NCI-H2227 (cell line): ENCODE measurements around the gene ABHD2.
A peak's percentile ranks its signal among the peaks of the same experiment; 100 is the strongest.

Experiments
- DNase-seq: peaks from one replicate; lab custom pipeline; 2025; ENCODE audit not compliant: unreplicated experiment; lab: John Stamatoyannopoulos, UW

Gene ABHD2

GRCh38 chr15:89161666-89162065 is 73.4 kb downstream of the ABHD2 start:
- DNase-seq: no peak

GRCh38 chr15:89163271-89164055 is 75.2 kb downstream of the ABHD2 start:
- DNase-seq: no peak

- no peak for DNase-seq
Observed at GRCh38 chr15:89164712-89165211, 76.5 kb downstream of the ABHD2 start.

GRCh38 chr15:89165677-89166076 is 77.4 kb downstream of the ABHD2 start:
- DNase-seq: no peak

GRCh38 chr15:89167267-89168176 is 79.3 kb downstream of the ABHD2 start:
- DNase-seq: no peak

- DNase-seq: no peak
Observed at GRCh38 chr15:89168316-89168833, 80.1 kb downstream of the ABHD2 start.

GRCh38 chr15:89170364-89170763 is 82.1 kb downstream of the ABHD2 start:
- DNase-seq: no peak

GRCh38 chr15:89171136-89172072 is 83.1 kb downstream of the ABHD2 start:
- peak; percentile 32 for DNase-seq

GRCh38 chr15:89172921-89173320 is 84.7 kb downstream of the ABHD2 start:
- DNase-seq: no peak

GRCh38 chr15:89174476-89174875 is 86.2 kb downstream of the ABHD2 start:
- DNase-seq: no peak

GRCh38 chr15:89175617-89176191 is 87.4 kb downstream of the ABHD2 start:
- DNase-seq: no peak

- DNase-seq: no peak
Observed at GRCh38 chr15:89177116-89177515, 88.9 kb downstream of the ABHD2 start.

GRCh38 chr15:89177633-89178306 is 89.5 kb downstream of the ABHD2 start:
- DNase-seq: peak; percentile 72

GRCh38 chr15:89178307-89178977 is 90.2 kb downstream of the ABHD2 start:
- DNase-seq: no peak

GRCh38 chr15:89179966-89180875 is 92.0 kb downstream of the ABHD2 start:
- no peak for DNase-seq

- no peak for DNase-seq
Observed at GRCh38 chr15:89184357-89184756, 96.1 kb downstream of the ABHD2 start.

- no peak for DNase-seq
Observed at GRCh38 chr15:89184886-89185526, 96.8 kb downstream of the ABHD2 start.

GRCh38 chr15:89186803-89187202 is 98.5 kb downstream of the ABHD2 start:
- no peak for DNase-seq
